ENCODE results near the gene HOATZ. TPM values are rescaled to one million over a fixed set of nuclear protein-coding genes. Genes with fewer than 3 reads are reported as not detected.

HOATZ gene
- total RNA-seq, 1 donor from 2014 or later = not detected

GRCh38 chr11:111518668-111519067 lies 4.1 kb downstream of the HOATZ start:
- H3K36me3 Mint-ChIP-seq (ENCODE audit: low read depth) = no peaks in the 10 kb centered on the region
- H3K4me1 Mint-ChIP-seq (ENCODE audit: low read depth) = peaks cover 17% of the 10 kb centered on the region
- TF ChIP-seq, protein P1, sequence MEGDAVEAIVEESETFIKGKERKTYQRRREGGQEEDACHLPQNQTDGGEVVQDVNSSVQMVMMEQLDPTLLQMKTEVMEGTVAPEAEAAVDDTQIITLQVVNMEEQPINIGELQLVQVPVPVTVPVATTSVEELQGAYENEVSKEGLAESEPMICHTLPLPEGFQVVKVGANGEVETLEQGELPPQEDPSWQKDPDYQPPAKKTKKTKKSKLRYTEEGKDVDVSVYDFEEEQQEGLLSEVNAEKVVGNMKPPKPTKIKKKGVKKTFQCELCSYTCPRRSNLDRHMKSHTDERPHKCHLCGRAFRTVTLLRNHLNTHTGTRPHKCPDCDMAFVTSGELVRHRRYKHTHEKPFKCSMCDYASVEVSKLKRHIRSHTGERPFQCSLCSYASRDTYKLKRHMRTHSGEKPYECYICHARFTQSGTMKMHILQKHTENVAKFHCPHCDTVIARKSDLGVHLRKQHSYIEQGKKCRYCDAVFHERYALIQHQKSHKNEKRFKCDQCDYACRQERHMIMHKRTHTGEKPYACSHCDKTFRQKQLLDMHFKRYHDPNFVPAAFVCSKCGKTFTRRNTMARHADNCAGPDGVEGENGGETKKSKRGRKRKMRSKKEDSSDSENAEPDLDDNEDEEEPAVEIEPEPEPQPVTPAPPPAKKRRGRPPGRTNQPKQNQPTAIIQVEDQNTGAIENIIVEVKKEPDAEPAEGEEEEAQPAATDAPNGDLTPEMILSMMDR (IDR thresholded peaks at IDR 0.05) = no peak
- H3K4me3 Mint-ChIP-seq (ENCODE audit: unreplicated experiment) = no peak overlapping the region
- H3K9me3 Mint-ChIP-seq (ENCODE audit: low read depth) = no peaks in the 10 kb centered on the region
- DNase-seq (ENCODE audit: low spot score) = no peak
- H3K27ac Mint-ChIP-seq (ENCODE audit: unreplicated experiment) = no peak overlapping the region
- peaks cover 3% of the 10 kb centered on the region for H3K27me3 Mint-ChIP-seq (ENCODE audit: low read depth)

GRCh38 chr11:111520560-111520959 lies 6.0 kb downstream of the HOATZ start:
- Mint-ChIP-seq H3K27ac (ENCODE audit: unreplicated experiment) (peak overlapping the region; percentile 57), H3K4me1 (ENCODE audit: low read depth) (peaks cover 11% of the 10 kb centered on the region)

DNA sequence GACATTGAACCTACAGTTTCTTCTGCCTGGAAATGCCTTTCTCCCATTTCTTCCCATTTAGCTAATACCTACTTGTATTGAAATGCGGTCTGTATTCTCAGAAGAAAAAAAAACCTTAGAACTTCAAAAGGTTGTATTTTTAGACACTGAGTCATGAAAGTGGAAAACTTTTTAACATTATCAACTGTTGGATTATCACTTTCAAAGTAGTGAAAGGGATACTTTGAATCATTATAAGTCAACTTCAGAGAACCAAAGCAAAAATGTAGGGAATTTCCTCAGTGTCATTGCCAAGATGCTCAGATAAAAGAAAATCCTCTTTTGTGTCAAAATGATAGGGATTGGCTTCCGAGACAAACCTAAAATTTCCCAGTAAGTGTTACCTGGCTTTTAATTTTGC lies 6.6 kb downstream of the HOATZ start:
- TF ChIP-seq, protein P1 (IDR thresholded peaks at IDR 0.05) = no peak
- H3K9me3 Mint-ChIP-seq (ENCODE audit: low read depth) = no peaks in the 10 kb centered on the region
- H3K27ac Mint-ChIP-seq (ENCODE audit: unreplicated experiment) = peak overlapping the region; percentile 57
- no peak overlapping the region for H3K4me3 Mint-ChIP-seq (ENCODE audit: unreplicated experiment)
- H3K4me1 Mint-ChIP-seq (ENCODE audit: low read depth) = peaks cover 11% of the 10 kb centered on the region
- no peak for DNase-seq (ENCODE audit: low spot score)
- no peaks in the 10 kb centered on the region for H3K27me3 Mint-ChIP-seq (ENCODE audit: low read depth)
- H3K36me3 Mint-ChIP-seq (ENCODE audit: low read depth) = no peaks in the 10 kb centered on the region

More at GRCh38 chr11:111520560-111520959, 6.0 kb downstream of the HOATZ start:
- TF ChIP-seq, protein P1 (IDR thresholded peaks at IDR 0.05) = no peak
- no peaks in the 10 kb centered on the region for H3K36me3 Mint-ChIP-seq (ENCODE audit: low read depth)
- H3K4me3 Mint-ChIP-seq (ENCODE audit: unreplicated experiment) = no peak overlapping the region
- no peaks in the 10 kb centered on the region for H3K27me3 Mint-ChIP-seq (ENCODE audit: low read depth)
- DNase-seq (ENCODE audit: low spot score) = no peak
- H3K9me3 Mint-ChIP-seq (ENCODE audit: low read depth) = no peaks in the 10 kb centered on the region

DNA sequence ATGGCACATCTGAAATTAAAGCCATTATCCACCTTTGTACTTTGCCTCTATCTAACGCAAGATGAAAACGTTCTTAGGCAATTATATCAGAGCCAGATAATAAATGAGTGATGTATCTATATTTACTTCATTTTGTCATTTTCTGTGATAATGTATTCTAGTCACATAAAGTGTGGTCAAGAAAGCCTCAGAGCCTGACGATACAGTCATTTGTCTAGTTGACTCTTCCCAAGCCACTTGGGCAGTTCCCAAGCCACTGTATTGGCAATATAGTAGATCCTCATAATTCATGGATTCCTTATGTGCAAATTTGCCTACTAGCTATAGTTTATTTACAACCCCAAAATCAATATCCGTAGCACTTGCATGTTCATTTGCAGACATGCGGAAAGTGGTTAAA lies 7.8 kb downstream of the HOATZ start:
- Mint-ChIP-seq H3K4me3 (ENCODE audit: unreplicated experiment) (no peak overlapping the region), H3K27ac (ENCODE audit: unreplicated experiment) (no peak overlapping the region), H3K4me1 (ENCODE audit: low read depth) (peaks cover 15% of the 10 kb centered on the region), H3K27me3 (ENCODE audit: low read depth) (no peaks in the 10 kb centered on the region), H3K9me3 (ENCODE audit: low read depth) (no peaks in the 10 kb centered on the region), H3K36me3 (ENCODE audit: low read depth) (no peaks in the 10 kb centered on the region)
- no peak for DNase-seq (ENCODE audit: low spot score)
- TF ChIP-seq, protein P1 (IDR thresholded peaks at IDR 0.05) = no peak

GRCh38 chr11:111523343-111523742 lies 8.8 kb downstream of the HOATZ start:
- H3K9me3 Mint-ChIP-seq (ENCODE audit: low read depth) = no peaks in the 10 kb centered on the region
- no peak overlapping the region for H3K27ac Mint-ChIP-seq (ENCODE audit: unreplicated experiment)
- TF ChIP-seq, protein P1 (IDR thresholded peaks at IDR 0.05) = no peak
- H3K4me3 Mint-ChIP-seq (ENCODE audit: unreplicated experiment) = no peak overlapping the region
- no peaks in the 10 kb centered on the region for H3K36me3 Mint-ChIP-seq (ENCODE audit: low read depth)
- H3K4me1 Mint-ChIP-seq (ENCODE audit: low read depth) = peaks cover 15% of the 10 kb centered on the region
- no peak for DNase-seq (ENCODE audit: low spot score)
- no peaks in the 10 kb centered on the region for H3K27me3 Mint-ChIP-seq (ENCODE audit: low read depth)

All from chondrocyte (in vitro differentiated cells).